H9 (cell line): ENCODE results near the gene GALNS. TPM values are rescaled to one million over a fixed set of nuclear protein-coding genes. Genes with fewer than 3 reads are reported as not detected.

Experiments used
- DNase-seq: peaks from one replicate; pipeline ENCODE4 v3.0.0-alpha.2; 2017
- H2AFZ ChIP-seq: one replicate; pipeline ENCODE4 v1.6.1; 2013; ENCODE audit warnings: mild to moderate bottlenecking, low read length, control low read depth, moderate library complexity
- H2AK5ac ChIP-seq: 2 replicates; pipeline ENCODE4 v1.6.1; 2013; ENCODE audit warnings: low read length, control low read depth, mixed read lengths; ENCODE audit not compliant: insufficient read length
- H2BK120ac ChIP-seq: one replicate; pipeline ENCODE4 v1.6.1; 2013; ENCODE audit warnings: low read depth, mild to moderate bottlenecking, low read length, control low read depth, inconsistent platforms; ENCODE audit not compliant: poor library complexity, severe bottlenecking
- H2BK12ac ChIP-seq: 2 replicates; pipeline ENCODE4 v1.6.1; 2013; ENCODE audit warnings: low read length, control low read depth, mixed read lengths, low read depth; ENCODE audit not compliant: insufficient read length
- H2BK15ac ChIP-seq: 2 replicates; pipeline ENCODE4 v1.6.1; 2013; ENCODE audit warnings: low read depth, low read length, control low read depth
- H2BK20ac ChIP-seq: one replicate; pipeline ENCODE4 v1.6.1; 2013; ENCODE audit warnings: low read depth, mild to moderate bottlenecking, low read length, control low read depth, inconsistent platforms; ENCODE audit not compliant: poor library complexity, severe bottlenecking
- H2BK5ac ChIP-seq: 2 replicates; pipeline ENCODE4 v1.6.1; 2013; ENCODE audit warnings: low read length, control low read depth, mixed read lengths; ENCODE audit not compliant: insufficient read length
- H3K14ac ChIP-seq: 2 replicates; pipeline ENCODE4 v1.6.1; 2013; ENCODE audit warnings: low read length, control low read depth; ENCODE audit not compliant: insufficient read depth
- H3K18ac ChIP-seq: 2 replicates; pipeline ENCODE4 v1.6.1; 2013; ENCODE audit warnings: low read depth, mild to moderate bottlenecking, mixed read lengths, low read length, control low read depth; ENCODE audit not compliant: insufficient read length
- H3K23ac ChIP-seq: 2 replicates; pipeline ENCODE4 v1.6.1; 2013; ENCODE audit warnings: low read length, control low read depth, mixed read lengths, low read depth; ENCODE audit not compliant: insufficient read length
- H3K23me2 ChIP-seq: 2 replicates; pipeline ENCODE4 v1.6.1; 2013; ENCODE audit warnings: low read depth, mild to moderate bottlenecking, mixed read lengths, low read length, control low read depth; ENCODE audit not compliant: insufficient read length, poor library complexity, severe bottlenecking
- H3K27ac ChIP-seq: 2 replicates; pipeline ENCODE4 v1.5.1; 2013; ENCODE audit warnings: low read length, control low read depth, mixed read lengths, low read depth; ENCODE audit not compliant: insufficient read length
- H3K27me3 ChIP-seq: 2 replicates; pipeline ENCODE4 v1.6.1; 2013; ENCODE audit warnings: low read length, control low read depth, inconsistent platforms; ENCODE audit not compliant: insufficient read depth
- H3K4ac ChIP-seq: 2 replicates; pipeline ENCODE4 v1.6.1; 2013; ENCODE audit warnings: low read depth, mild to moderate bottlenecking, control low read depth, inconsistent platforms, low read length, moderate library complexity
- H3K4me1 ChIP-seq: 2 replicates; pipeline ENCODE4 v1.6.1; 2013; ENCODE audit warnings: low read length, control low read depth, inconsistent platforms; ENCODE audit not compliant: insufficient read depth
- H3K4me2 ChIP-seq: 2 replicates; pipeline ENCODE4 v1.6.1; 2013; ENCODE audit warnings: low read length, control low read depth, mixed read lengths; ENCODE audit not compliant: insufficient read length, insufficient read depth
- H3K56ac ChIP-seq: 2 replicates; pipeline ENCODE4 v1.6.1; 2013; ENCODE audit warnings: low read depth, mild to moderate bottlenecking, mixed read lengths, low read length, control low read depth; ENCODE audit not compliant: insufficient read length
- H3K79me1 ChIP-seq: 2 replicates; pipeline ENCODE4 v1.6.1; 2013; ENCODE audit warnings: low read depth, mild to moderate bottlenecking, moderate library complexity, low read length, control low read depth, inconsistent platforms; ENCODE audit not compliant: insufficient read depth, poor library complexity, severe bottlenecking
- H3K79me2 ChIP-seq: 2 replicates; pipeline ENCODE4 v1.6.1; 2013; ENCODE audit warnings: low read length, control low read depth, inconsistent platforms; ENCODE audit not compliant: insufficient read depth
- H3K9ac ChIP-seq: 2 replicates; pipeline ENCODE4 v1.6.1; 2013; ENCODE audit warnings: low read length, control low read depth, mixed read lengths; ENCODE audit not compliant: insufficient read length; ENCODE audit errors: extremely low read depth
- H3K9me3 ChIP-seq: one replicate; pipeline ENCODE4 v1.6.1; 2013; ENCODE audit warnings: low read depth, low read length, inconsistent platforms; ENCODE audit not compliant: control insufficient read depth
- H3T11ph ChIP-seq: one replicate; pipeline ENCODE4 v1.6.1; 2013; ENCODE audit warnings: mild to moderate bottlenecking, low read length, control low read depth, inconsistent platforms
- H4K20me1 ChIP-seq: one replicate; pipeline ENCODE4 v1.6.1; 2013; ENCODE audit not compliant: control insufficient read depth, insufficient read length, insufficient read depth
- H4K5ac ChIP-seq: 2 replicates; pipeline ENCODE4 v1.6.1; 2013; ENCODE audit warnings: low read depth, mild to moderate bottlenecking, mixed read lengths, low read length, control low read depth; ENCODE audit not compliant: insufficient read length
- H4K8ac ChIP-seq: replicated peaks from 2 replicates; pipeline ENCODE4 v1.6.1; 2013; ENCODE audit warnings: low read length, control low read depth, mixed read lengths, low read depth; ENCODE audit not compliant: insufficient read length
- H4K91ac ChIP-seq: 2 replicates; pipeline ENCODE4 v1.6.1; 2013; ENCODE audit warnings: low read depth, mild to moderate bottlenecking, moderate library complexity, mixed read lengths, low read length, control low read depth; ENCODE audit not compliant: insufficient read length
- H3K27ac Mint-ChIP-seq, 3 experiments: 2 replicates in 2 of 3; 3 replicates in 1 of 3; pipeline ENCODE4 v1.8.0; 2020 to 2021; ENCODE audit warnings: mixed read lengths in 3 of 3, mild to moderate bottlenecking in 1 of 3, moderate library complexity in 1 of 3
- H3K27me3 Mint-ChIP-seq: 2 replicates; pipeline ENCODE4 v1.8.0; 2021; ENCODE audit warnings: low read depth, mild to moderate bottlenecking, moderate library complexity, mixed read lengths
- H3K36me3 Mint-ChIP-seq, 3 experiments: 2 replicates in 2 of 3; 3 replicates in 1 of 3; pipeline ENCODE4 v1.8.0; 2020 to 2021; ENCODE audit warnings: low read depth in 3 of 3, mixed read lengths in 3 of 3; ENCODE audit not compliant: insufficient read depth in 1 of 3
- H3K4me1 Mint-ChIP-seq, 2 experiments: 2 replicates each; pipeline ENCODE4 v1.8.0; 2020; ENCODE audit warnings: mixed read lengths in 2 of 2
- H3K4me3 Mint-ChIP-seq, 2 experiments: 2 replicates in 1 of 2; 3 replicates in 1 of 2; pipeline ENCODE4 v1.8.0; 2020 to 2021; ENCODE audit warnings: mild to moderate bottlenecking in 2 of 2, mixed read lengths in 2 of 2, moderate library complexity in 1 of 2
- H3K9me3 Mint-ChIP-seq, 2 experiments: 2 replicates in 1 of 2; 3 replicates in 1 of 2; pipeline ENCODE4 v1.8.0; 2020; ENCODE audit warnings: mild to moderate bottlenecking in 2 of 2, mixed read lengths in 2 of 2, moderate library complexity in 1 of 2
- WGBS: extraction: QIAGEN DNeasy Blood & Tissue Kit; methylation state at CpG from one replicate; pipeline ENCODE4 v1.1.7; 2013; ENCODE audit warnings: missing lambda C conversion rate, low lambda C conversion rate, mixed read lengths; ENCODE audit not compliant: insufficient read length; ENCODE audit errors: extremely low coverage; 5-methylcytosine and 5-hydroxymethylcytosine counted together
- total RNA-seq: library from RNA; stranded (reverse); gene quantifications from 2 replicates; pipeline ENCODE4 v1.2.1, GENCODE V29; 2021
- TF ChIP-seq, protein P1 (sequence below): fragments of 200-600 bp; sonication (generic); conservative IDR thresholded peaks from 3 replicates; pipeline ENCODE4 v1.8.0; 2021; ENCODE audit warnings: antibody characterized with exemption, mild to moderate bottlenecking

Gene GALNS
- total RNA-seq, 1 experiment from 2014 or later, result 20.3 TPM

DNA sequence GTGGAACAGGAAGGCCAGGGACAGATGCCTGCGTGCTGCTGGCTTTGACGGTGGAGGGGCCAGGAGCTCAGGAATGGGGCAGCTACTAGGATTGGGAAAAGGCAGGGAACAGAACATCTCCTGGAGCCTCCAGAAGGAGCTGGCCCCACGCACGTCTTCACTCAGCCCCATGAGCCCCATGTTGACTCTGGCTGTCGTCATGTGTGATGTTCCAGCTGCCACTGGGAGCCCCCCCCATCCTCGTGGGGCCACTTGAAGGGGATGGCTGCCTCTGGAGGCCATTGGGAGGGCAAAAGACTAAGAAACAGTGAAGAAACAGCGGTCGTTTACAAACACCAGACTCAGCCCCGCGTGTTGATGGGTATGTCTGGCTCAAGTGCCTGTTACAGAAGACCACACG, 26.5 kb downstream of the GALNS start:
- no CpG with 5 or more reads among the region's 11 CpGs for WGBS
- no peak overlapping the region for H3K18ac ChIP-seq
- no peaks in the 10 kb centered on the region for H3K4me1 ChIP-seq
- no peak overlapping the region for H3K4ac ChIP-seq
- Mint-ChIP-seq H3K27ac (no peak overlapping the region), H3K4me3 (no peak overlapping the region; a peak in 1 of 5 replicates), H3K9me3 (no peaks in the 10 kb centered on the region), H3K36me3 (peaks cover 0 to 5% (median 2%) of the 10 kb centered on the region in 3 experiments; a peak in 3 of 7 replicates), H3K4me1 (no peaks in the 10 kb centered on the region), H3K27me3 (no peaks in the 10 kb centered on the region)
- no peak overlapping the region for H2BK15ac ChIP-seq
- H4K91ac ChIP-seq, result no peak overlapping the region
- H3T11ph ChIP-seq, result no peak overlapping the region
- H2BK20ac ChIP-seq, result no peak overlapping the region
- H3K79me1 ChIP-seq, result no peaks in the 10 kb centered on the region
- H3K56ac ChIP-seq, result no peak overlapping the region
- no peak overlapping the region for H3K27ac ChIP-seq
- no peak overlapping the region for H2AFZ ChIP-seq
- no peak overlapping the region for H4K5ac ChIP-seq
- no peak overlapping the region for H3K23ac ChIP-seq
- TF ChIP-seq, protein P1, sequence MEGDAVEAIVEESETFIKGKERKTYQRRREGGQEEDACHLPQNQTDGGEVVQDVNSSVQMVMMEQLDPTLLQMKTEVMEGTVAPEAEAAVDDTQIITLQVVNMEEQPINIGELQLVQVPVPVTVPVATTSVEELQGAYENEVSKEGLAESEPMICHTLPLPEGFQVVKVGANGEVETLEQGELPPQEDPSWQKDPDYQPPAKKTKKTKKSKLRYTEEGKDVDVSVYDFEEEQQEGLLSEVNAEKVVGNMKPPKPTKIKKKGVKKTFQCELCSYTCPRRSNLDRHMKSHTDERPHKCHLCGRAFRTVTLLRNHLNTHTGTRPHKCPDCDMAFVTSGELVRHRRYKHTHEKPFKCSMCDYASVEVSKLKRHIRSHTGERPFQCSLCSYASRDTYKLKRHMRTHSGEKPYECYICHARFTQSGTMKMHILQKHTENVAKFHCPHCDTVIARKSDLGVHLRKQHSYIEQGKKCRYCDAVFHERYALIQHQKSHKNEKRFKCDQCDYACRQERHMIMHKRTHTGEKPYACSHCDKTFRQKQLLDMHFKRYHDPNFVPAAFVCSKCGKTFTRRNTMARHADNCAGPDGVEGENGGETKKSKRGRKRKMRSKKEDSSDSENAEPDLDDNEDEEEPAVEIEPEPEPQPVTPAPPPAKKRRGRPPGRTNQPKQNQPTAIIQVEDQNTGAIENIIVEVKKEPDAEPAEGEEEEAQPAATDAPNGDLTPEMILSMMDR, result no peak
- H3K9ac ChIP-seq, result no peak overlapping the region
- H4K8ac ChIP-seq, result no peak overlapping the region
- no peak overlapping the region for H3K4me2 ChIP-seq
- no peak overlapping the region for H2BK5ac ChIP-seq
- no peaks in the 10 kb centered on the region for H3K23me2 ChIP-seq
- H2BK12ac ChIP-seq, result no peak overlapping the region
- H3K9me3 ChIP-seq, result no peaks in the 10 kb centered on the region
- no peak overlapping the region for H3K14ac ChIP-seq
- no peak for DNase-seq
- no peaks in the 10 kb centered on the region for H3K79me2 ChIP-seq
- H4K20me1 ChIP-seq, result no peaks in the 10 kb centered on the region
- no peak overlapping the region for H2BK120ac ChIP-seq
- H2AK5ac ChIP-seq, result no peak overlapping the region
- H3K27me3 ChIP-seq, result no peaks in the 10 kb centered on the region
